ENCODE results near the gene LRRC8A. TPM values are rescaled to one million over a fixed set of nuclear protein-coding genes. Genes with fewer than 3 reads are reported as not detected.
"Not testable (repeated sequence)": the region's sequence is repeated elsewhere in the genome, so short reads cannot be mapped to it uniquely, and the experiment has no call there.

LRRC8A gene
- 10 to 100 TPM in 11 of 12 donors, not detected in 1; 15.2 to 24.4 (median 21.5) TPM for polyA plus RNA-seq (ENCODE audit: insufficient read length in 12 of 12)
- long read RNA-seq, donor 1, full-length matches to known transcripts = 3 of 10 reads
- long read RNA-seq, donor 1, partial matches to known transcripts = 7 of 10 reads
- long read RNA-seq, donor 1, other reads (novel, unspliced or antisense) = 0 of 10 reads
- long read RNA-seq, donor 2, full-length matches to known transcripts = 1 of 18 reads
- long read RNA-seq, donor 2, partial matches to known transcripts = 17 of 18 reads
- long read RNA-seq, donor 2, other reads (novel, unspliced or antisense) = 0 of 18 reads
- long read RNA-seq, donor 3, full-length matches to known transcripts = 2 of 2 reads
- long read RNA-seq, donor 3, partial matches to known transcripts = 0 of 2 reads
- long read RNA-seq, donor 3, other reads (novel, unspliced or antisense) = 0 of 2 reads
- long read RNA-seq, donor 4, full-length matches to known transcripts = 2 of 2 reads
- long read RNA-seq, donor 4, partial matches to known transcripts = 0 of 2 reads
- long read RNA-seq, donor 4, other reads (novel, unspliced or antisense) = 0 of 2 reads
- long read RNA-seq, donor 5 = 0 reads
- long read RNA-seq, donor 6, full-length matches to known transcripts = 1 of 1 reads
- long read RNA-seq, donor 6, partial matches to known transcripts = 0 of 1 reads
- long read RNA-seq, donor 6, other reads (novel, unspliced or antisense) = 0 of 1 reads
- long read RNA-seq, donor 7, full-length matches to known transcripts = 1 of 1 reads
- long read RNA-seq, donor 7, partial matches to known transcripts = 0 of 1 reads
- long read RNA-seq, donor 7, other reads (novel, unspliced or antisense) = 0 of 1 reads
- long read RNA-seq, donor 8, full-length matches to known transcripts = 6 of 14 reads
- long read RNA-seq, donor 8, partial matches to known transcripts = 8 of 14 reads
- long read RNA-seq, donor 8, other reads (novel, unspliced or antisense) = 0 of 14 reads
- long read RNA-seq, donor 9 = 0 reads
- long read RNA-seq, donor 10, full-length matches to known transcripts = 2 of 2 reads
- long read RNA-seq, donor 10, partial matches to known transcripts = 0 of 2 reads
- long read RNA-seq, donor 10, other reads (novel, unspliced or antisense) = 0 of 2 reads
- long read RNA-seq, donor 11, full-length matches to known transcripts = 5 of 5 reads
- long read RNA-seq, donor 11, partial matches to known transcripts = 0 of 5 reads
- long read RNA-seq, donor 11, other reads (novel, unspliced or antisense) = 0 of 5 reads

GRCh38 chr9:128881884-128882676, at the start of gene LRRC8A, which contains the start of gene KYAT1:
LRRC8A (plus strand) TSS chr9:128882133; CDS start chr9:128907165, 25,032 bp downstream.
KYAT1 (minus strand) TSS chr9:128881950; CDS start chr9:128845405, 36,545 bp downstream.
- peak; percentile 98 for DNase-seq

- DNase-seq = no peak
These were observed 48.2 kb upstream of the LRRC8A start for GRCh38 chr9:128833696-128834095.

DNA sequence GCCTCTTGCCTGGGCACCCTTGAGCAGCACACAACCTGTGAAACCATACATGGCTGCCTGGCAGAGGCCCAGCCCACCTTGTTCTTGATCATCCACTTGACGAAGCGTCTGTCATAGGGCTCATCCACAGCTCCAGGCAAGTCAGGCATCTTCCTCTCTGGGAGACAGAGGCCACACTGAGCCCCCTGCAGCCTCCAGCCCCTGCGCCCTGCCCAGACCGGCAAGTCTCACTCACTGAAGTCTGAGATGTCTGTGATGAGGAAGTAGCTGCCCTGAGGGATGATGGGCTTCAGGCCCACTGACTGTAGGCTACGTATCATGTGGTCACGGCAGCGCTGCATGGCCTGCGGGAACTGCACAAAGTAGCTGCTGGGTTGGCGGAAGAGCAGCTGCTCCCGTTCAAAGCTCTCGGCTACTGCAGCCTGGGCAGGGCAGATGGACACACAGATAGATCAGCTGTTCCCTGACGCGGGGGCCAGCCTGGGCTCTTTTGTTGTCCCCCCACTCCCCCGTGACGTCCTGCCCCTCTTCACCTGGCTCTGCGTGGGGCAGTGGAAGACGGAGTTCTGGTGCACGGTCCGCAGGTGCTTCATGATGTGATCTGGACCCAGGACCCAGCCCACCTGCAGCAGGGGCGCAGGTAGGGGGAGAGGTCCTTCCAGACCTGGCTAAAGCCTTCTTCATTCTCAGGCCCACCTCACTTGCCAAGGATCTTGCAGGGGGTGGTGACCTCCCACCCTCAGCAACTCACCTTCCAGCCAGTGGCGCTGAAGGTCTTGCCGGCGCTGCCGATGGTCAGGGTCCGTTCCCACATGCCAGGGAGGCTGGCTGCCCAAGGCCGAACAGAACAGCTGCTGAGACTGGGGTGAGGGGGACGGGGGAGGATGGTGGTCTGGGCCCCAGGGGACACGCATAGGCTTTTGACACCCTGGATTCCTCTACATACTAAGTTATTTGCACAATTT, 46.4 kb upstream of the LRRC8A start:
- no peak for DNase-seq

- DNase-seq = no peak
These were observed 45.3 kb upstream of the LRRC8A start for GRCh38 chr9:128836509-128837145.

- DNase-seq = no peak
These were observed 43.6 kb upstream of the LRRC8A start for GRCh38 chr9:128838338-128838737.

DNA sequence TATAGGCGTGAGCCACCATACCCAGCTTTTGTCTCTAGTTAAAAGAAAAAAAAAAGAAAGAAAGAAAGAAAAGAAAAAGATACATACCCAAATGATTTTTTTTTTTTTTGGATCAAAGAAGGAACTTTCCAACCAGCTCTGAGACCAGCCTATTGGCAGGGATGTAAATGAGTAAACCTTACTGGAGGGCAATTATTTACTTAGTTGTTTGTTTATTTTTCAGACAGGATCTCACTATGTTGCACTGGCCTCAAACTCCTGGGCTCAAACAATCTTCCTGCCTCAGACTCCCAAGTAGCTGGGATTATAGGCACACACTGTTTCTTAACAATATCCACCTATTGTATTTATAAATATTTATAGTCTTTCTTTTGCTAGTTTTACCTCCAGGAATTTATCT, 41.4 kb upstream of the LRRC8A start:
- no peak for DNase-seq

DNA sequence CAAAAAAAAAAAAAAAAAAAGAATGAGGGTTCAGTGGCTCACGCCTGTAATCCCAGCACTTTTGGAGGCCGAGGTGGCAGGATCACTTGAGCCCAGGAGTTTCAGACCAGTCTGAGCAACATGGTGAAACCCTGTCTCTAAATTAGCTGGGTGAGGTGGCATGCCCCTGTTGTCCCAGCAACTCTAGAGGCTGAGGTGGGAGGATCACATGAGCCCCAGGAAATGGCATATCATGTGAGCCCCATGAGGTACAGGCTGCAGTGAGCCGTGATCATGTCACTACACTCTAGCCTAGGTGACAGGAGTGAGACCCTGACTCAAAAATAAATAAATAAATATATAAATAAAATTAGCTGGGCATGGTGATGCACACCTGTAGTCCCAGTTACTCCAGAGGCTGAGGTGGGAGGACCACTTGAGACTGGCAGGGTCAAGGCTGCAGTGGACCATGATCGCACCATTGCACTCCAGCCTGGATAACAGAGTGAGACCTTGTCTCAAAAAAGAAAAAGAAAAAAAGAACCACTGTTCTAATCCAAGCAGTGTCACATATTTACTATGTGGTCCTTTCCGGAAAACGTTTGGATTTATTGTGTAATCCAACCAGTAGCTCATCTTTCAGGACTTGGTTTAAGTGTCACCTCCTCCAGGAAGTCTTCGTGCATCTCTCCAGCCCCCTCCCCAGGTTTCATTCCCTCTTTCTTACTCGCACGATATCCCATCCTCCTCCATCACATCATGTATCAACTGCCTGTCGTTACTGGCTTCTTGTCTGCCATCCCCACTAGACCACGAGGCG, 40.0 kb upstream of the LRRC8A start:
- DNase-seq = no peak

GRCh38 chr9:128843171-128843570, 38.8 kb upstream of the LRRC8A start:
- not testable (repeated sequence) for DNase-seq

GRCh38 chr9:128845186-128845931, 36.6 kb upstream of the LRRC8A start:
- no peak for DNase-seq

DNA sequence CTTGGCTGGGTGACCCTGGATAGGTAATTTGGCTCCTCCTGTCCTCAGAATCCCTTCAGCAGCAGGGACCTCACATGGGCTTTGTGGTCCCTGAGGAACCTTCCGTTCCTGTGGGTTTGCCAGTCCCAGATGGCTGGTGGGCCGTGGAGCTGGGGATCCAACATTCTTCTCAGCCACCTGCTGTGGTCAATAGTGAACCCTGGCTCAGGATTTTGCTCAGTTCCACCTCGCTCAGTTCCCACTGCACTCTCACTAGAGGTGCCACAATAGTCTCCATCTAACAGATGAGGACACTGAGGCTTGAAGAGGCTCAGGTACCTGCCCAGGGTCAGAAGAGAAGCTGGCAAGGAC, 35.3 kb upstream of the LRRC8A start:
- no peak for DNase-seq

DNA sequence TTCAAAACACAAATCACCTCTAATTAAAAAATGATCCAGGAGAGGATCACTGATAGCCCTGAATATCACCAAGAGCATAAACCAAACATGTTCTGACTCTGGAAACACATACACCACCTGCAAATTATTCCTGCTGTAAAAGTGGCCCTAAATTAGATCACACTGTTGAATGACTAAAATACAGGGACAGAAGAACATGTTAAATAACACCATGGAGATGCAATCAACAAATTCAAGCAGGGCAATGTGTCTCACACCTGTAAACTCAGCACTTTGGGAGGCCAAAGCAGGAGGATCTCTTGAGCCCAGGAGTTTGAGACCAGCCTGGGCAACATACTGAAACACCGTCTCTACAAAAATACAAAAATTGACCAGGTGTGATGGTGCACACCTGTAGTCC, 34.1 kb upstream of the LRRC8A start:
- DNase-seq = no peak

- DNase-seq = not testable (repeated sequence)
These were observed 30.9 kb upstream of the LRRC8A start for GRCh38 chr9:128851024-128851423.

GRCh38 chr9:128851779-128852600, 29.9 kb upstream of the LRRC8A start:
- DNase-seq = not testable (repeated sequence)

DNA sequence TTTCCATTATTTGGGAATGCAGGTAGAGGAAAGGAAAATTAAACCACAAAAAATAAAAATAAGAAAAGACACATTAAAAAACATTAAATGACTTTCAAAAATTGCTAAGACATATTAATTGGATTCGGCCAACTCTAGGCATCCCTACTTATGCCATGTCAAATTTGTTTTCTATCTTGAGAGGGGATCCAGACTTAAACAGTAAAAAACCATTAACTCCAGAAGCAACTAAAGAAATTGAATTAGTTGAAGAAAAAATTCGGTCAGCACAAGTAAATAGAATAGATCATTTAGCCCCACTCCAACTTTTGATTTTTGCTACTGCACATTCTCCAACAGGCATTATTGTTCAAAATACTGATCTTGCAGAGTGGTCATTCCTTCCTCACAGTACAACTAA, 29.3 kb upstream of the LRRC8A start:
- DNase-seq = not testable (repeated sequence)

DNA sequence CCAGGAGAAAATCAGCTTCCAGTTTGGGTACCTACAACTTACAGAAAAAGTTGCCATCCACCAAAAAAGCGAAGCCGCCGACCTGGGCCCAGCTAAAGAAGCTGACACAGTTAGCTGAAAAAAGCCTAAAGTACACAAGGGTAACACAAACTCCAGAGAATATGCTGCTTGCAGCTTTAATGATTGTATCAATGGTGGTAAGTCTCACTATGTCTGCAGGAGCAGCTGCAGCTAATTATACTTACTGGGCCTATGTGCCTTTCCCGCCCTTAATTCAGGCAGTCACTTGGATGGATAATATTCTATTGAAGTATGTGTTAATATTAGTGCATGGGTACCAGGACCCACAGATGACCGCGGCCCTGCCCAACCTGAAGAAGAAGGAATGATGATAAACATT, 27.5 kb upstream of the LRRC8A start:
- DNase-seq = not testable (repeated sequence)

DNA sequence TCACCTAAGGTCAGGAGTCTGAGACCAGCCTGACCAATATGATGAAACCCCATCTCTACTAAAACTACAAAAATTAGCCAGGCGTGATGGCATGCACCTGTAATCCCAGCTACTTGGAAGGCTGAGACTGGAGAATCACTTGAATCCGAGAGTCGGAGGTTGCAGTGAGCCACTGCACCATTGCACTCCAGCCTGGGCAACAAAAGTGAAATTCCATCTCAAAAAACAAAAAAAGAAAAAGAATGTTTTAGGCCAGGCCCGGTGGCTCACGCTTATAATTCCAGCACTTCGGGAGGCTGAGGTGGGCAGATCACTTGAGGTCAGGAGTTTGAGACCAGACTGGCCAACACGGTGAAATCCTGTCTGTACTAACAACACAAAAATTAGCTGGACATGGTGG, 23.5 kb upstream of the LRRC8A start:
- not testable (repeated sequence) for DNase-seq

DNA sequence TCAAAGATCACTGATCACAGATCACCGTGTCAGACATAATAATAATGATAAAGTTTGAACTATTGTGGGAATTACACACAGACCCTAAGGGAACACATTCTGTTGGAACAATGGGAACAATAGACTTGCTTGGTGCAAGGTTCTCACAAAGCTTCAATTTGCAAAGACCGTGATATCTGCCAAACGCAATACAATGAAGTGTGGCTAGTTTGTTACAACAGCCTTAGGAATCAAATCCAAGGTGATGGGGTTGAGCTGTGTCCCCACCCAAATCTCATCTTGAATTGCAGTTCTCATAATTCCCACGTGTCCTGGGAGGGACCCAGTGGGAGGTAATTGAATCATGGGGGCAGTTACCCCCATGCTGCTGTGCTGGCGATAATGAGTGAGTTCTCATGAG, 21.0 kb upstream of the LRRC8A start:
- DNase-seq = no peak
